Iris pigment epithelial cell (primary cell): ENCODE results near the gene GCN1.

Experiments used
- DNase-seq: peaks from one replicate; pipeline ENCODE4 v3.0.0-alpha.2; 2011; ENCODE audit warnings: low read depth

The GCN1 gene

DNA sequence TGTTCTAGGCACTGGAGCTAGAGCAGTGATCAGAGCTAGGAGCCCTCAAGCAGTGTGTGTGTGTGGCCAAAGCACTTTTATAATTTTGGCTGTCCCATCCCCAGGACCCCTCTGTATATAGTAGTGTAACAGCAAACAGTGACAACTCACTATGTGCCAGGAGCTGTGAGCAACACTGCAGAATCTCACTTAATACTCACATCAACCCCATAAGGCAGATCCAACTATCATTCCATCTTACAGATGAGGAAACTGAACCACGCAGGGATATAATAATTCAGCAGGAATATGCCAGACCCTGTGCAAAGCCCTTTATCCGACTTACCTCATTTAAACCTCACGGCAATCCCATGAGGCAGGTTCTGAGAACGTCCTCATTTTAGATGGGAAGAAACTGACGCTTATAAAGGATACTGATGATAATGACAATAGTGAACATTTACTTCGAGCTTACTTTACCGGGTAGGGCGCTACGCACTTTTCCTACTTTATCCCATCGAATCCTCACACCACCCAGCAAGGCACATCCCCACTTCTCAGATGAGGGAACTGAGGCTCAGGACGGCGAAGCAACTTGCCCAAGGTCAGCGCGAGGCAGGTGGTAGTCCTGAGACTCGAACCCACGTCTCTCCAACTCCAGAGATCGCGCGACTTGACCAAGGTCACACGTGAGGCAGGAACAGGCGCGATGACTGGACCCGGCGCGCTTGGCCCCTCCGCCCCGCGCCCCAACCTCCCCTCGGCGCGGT is 78.6 kb downstream of the GCN1 start:
- DNase-seq, result no peak

DNA sequence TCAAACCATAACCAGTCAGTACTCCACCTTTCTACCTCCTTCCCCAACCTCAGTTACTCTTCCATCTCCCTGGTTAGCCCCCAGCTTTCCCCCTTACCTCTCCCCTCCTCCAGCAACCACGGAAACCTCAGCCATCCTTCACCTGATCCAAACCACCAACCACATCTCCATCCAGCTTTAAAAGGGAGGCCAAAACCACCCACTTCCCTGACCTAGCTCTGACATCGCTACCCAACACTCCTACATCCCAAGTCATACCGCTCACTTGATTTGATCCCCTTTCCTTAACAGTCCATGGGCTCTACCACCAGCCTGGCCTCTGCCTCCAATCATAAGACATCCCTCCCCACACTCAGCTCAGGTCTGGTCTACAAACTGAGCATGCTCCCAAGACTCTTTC is 79.4 kb downstream of the GCN1 start:
- no peak for DNase-seq

GRCh38 chr12:120110550-120111501 is 83.7 kb downstream of the GCN1 start:
- no peak for DNase-seq

DNA sequence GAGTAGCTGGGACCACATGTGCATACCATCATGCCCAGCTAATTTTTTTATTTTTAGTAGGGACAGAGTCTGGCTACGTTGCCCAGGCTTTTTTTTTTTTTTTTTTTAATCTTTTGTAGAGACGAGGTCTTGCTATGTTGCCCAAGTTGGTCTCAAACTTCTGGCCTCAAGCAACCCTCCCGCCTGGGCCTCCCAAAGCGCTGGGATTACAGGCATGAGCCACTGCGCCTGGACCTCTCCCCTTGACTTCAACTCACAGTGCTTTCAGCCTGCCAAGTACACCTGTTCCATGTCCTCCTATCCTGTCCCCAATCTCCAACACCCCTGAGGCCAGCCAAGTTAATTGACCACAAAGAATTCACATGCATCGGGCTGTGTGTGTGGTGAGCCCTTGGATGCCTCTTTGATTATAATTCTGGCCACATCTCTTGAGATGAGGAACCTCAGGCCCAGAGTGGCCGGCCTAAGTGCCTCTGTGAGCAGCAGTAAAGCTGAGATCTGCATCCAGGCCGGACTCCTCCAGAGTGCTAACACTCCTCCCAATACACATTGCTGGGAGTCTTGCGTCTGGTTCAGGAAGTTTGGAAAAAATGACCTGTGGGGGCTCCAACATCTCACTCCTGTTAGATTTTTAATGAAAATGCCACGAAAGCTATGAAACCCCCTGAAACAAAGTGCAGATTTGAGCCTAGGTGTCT is 84.8 kb downstream of the GCN1 start:
- no peak for DNase-seq

DNA sequence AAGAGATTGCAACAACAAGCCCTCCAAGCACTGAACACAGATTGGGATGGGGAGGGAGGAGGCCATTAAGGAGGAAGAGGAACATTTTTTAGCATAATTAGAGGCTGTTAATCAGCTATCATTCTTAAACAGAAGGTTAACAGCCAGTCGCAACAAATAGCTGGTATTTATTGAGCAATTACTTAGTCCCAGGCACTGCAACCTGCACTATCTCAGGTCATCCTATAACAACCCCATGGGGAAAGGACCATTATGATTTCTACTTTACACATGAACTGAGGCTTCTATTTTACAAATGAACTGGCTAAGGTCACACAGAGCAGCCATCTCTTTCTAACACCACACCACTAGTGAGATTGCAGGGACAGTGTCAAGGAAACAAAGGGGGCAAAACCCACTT is 88.4 kb downstream of the GCN1 start:
- DNase-seq, result no peak

- no peak for DNase-seq
These were observed 91.1 kb downstream of the GCN1 start for GRCh38 chr12:120103371-120103770.

DNA sequence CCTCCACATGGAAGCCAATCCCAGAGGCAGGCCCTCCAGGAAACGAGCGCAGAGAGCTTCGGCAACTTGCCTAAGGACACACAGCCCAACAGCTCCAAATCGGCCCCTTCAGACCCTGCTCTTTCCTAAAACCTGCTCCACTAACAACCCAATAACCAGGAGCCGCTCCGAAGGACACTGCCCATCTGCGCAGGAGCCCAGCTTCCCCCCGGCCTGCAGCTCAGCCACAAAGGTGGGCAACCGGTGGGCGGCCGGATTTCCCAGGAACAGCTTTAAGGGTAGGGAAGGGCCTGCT is 91.5 kb downstream of the GCN1 start:
- no peak for DNase-seq

DNA sequence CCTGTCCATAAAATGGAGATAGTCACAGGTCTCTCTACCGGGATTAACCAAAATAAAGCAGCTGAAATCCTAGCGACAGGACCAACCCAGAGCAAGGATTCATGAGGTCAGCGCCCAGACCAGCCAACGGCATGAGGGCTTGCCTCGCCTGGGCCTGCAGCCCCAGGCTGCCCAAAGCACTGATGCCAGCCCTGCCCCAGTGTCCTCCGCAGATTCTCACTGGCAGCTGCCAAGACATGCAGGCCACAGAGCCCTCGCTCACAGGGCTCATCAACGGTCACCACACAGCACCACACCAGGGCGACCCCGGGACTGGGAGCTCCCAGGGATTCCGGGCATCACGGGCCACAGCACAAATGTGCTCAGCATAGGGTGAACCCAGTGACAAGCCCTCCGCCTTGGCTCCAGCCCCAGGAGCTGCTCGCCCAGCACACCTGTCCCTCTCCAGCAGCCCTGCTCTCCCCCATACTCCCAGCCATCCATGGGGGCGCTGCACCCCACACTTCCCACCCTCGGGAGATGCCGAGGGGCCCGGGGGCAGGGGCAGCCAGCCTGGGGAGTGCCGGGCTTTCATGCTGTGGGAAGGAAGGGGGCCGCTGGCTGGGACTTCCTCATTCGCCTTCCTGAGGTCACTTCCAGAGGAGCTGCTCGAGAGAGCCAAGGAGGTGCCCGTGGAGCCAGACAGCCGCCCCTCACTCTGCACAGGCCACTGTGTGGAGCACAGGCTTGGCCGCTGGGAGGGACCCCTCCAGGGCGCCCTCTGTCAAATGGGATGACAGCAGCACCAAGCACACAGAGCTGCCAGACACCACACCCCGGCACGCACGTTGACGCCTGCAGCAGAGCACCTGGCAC is 92.1 kb downstream of the GCN1 start:
- DNase-seq, result no peak

- no peak for DNase-seq
These were observed 92.9 kb downstream of the GCN1 start for GRCh38 chr12:120101617-120102016.

DNA sequence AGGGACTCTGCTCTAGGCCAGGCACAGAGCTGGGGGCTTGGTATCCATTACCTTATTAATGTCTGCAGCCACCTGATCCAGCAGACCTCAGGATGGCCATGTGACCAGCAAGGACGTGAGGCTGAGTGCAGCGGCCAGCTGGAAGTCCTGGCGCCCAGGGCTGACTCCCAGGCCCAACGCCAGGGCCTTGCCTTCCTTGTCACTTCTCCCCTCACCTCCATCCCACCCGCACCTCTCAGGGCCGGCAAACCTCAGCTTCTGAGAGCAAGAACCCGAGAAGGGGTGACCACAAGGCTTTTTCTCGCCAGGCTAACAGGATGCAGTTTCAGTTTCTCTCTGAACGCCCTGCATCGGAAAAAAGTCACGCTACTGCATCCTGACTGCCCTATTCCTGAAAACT is 93.3 kb downstream of the GCN1 start:
- DNase-seq, result no peak

GRCh38 chr12:120100630-120101029 is 93.9 kb downstream of the GCN1 start:
- DNase-seq, result peak; percentile 40

DNA sequence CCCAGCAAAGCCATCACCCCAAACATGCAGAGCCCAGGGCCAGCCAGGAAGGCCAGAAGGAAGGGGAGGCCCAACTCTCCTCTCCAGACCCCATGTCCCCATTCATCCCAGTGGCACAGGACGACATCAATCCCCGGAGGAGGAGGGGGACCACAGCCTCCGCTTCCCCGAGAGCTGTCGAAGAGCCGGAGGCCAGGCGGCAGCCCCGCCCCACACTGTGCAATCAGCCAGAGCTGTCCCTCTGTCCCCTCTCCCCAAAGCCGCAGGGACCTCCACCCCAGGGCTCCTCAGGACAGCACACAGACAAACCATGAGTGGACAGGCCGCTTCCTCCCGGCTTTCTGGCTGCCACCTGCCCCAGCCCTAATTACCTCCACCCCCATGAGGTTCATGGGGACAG is 94.8 kb downstream of the GCN1 start:
- DNase-seq, result no peak

GRCh38 chr12:120098756-120099470 is 95.6 kb downstream of the GCN1 start:
- no peak for DNase-seq

GRCh38 chr12:120096671-120097202 is 97.8 kb downstream of the GCN1 start:
- no peak for DNase-seq

- DNase-seq, result no peak
These were observed 98.8 kb downstream of the GCN1 start for GRCh38 chr12:120095736-120096135.

DNA sequence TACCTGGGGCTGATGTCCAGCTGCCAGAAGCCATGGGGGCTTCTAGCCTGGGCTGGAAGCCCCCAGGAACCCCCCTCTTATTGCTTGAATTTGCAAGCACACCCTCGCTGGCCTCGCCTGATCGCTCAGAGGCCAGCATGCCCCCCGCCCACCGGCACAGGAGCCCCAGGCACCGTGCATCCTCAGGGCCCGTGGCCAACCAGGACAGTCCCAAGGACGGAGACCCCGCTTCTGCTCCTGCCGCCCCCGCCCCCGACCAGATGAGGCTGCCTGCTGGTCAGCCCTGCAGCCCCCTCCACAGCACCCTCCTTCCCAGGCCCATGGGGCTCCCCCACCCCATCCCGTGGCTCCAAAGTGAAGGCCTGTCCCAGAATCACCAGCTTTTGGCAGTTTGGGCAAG is 99.2 kb downstream of the GCN1 start:
- DNase-seq, result no peak

- DNase-seq, result no peak
These were observed 100.0 kb downstream of the GCN1 start for GRCh38 chr12:120094485-120094884.

GRCh38 chr12:120093592-120094355 is 100.7 kb downstream of the GCN1 start:
- no peak for DNase-seq

DNA sequence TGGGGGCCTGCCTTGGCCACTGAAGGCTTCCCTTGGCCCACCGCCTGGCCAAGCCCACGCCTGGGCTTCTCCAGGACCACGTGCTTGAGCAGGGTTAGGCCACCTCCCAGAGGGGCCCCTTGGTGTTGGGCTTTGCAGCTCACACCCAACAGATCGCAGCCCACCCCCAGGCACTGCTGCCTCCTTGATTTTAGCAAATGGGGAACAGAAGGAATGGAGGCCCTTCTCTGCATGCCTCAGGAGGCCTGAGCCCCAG is 101.3 kb downstream of the GCN1 start:
- no peak for DNase-seq

DNA sequence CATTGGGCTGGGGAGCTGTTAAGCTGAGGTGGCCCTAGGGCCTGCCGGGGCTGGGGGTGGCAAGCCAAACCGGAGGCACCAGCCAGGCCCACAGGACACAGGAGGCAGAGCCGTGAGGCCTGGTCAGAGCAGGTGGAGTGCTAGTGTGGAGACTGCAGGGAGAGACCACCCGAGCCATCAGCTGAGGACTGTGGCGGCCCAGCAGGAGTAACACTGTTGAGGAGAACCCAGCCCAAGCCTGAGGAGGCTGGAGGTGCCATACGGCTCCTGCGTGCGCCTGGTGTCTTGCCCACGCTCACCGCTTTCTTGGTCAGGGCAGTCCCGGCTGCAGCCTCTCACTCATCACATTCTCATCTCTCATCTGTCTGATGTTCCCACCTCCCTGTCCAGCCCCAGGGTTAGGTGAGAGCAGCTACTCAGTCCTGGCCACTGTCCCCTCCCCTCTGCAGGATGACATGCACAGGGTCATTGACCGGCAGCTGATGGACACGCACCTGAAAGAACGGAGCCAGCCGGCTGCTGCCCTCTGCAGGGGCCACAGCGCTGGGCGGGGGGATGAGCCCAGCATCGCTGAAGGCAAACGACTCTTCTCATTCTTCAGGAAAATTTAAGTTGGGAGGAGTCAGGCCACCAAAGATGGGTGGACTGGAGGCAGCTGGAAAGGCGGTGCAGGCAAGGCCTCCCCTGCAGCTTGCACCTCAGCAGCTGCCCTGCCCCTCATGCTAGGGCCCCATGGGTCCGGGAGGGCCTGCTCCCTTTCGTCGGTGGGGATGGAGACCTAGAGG is 101.8 kb downstream of the GCN1 start:
- no peak for DNase-seq
